Esophagus squamous epithelium (tissue), 5 donors: ENCODE results near the gene SMYD3. TPM values are rescaled to one million over a fixed set of nuclear protein-coding genes. Genes with fewer than 3 reads are reported as not detected.

Experiments
- DNase-seq: peaks from one replicate; lab custom pipeline; 2025; lab: John Stamatoyannopoulos, UW
- H3K27ac ChIP-seq, 4 donors: fragments of 200-600 bp; sonication (generic); one replicate each; pipeline ENCODE4 v1.5.1; 2016 to 2019; ENCODE audit warnings: mild to moderate bottlenecking in 1 of 4
- H3K27me3 ChIP-seq, 4 donors: fragments of 200-600 bp; sonication (generic); 1 replicate in 3 of 4; 2 replicates in 1 of 4; pipeline versions ENCODE4 v1.5.1 to v1.6.0; 2017 to 2021; ENCODE audit warnings: antibody characterized with exemption in 1 of 4
- H3K36me3 ChIP-seq, 3 donors: fragments of 200-600 bp; sonication (generic); one replicate each; pipeline ENCODE4 v1.5.1; 2016 to 2019
- H3K4me1 ChIP-seq, 3 donors: fragments of 200-600 bp; sonication (generic); one replicate each; pipeline ENCODE4 v1.5.1; 2017 to 2019
- H3K4me3 ChIP-seq, 4 donors: fragments of 200-600 bp; sonication (generic); 1 replicate in 3 of 4; 2 replicates in 1 of 4; pipeline ENCODE4 v1.5.1; 2016 to 2019; ENCODE audit warnings: mild to moderate bottlenecking in 2 of 4, moderate library complexity in 1 of 4
- H3K9me3 ChIP-seq, 3 donors: fragments of 200-600 bp; sonication (generic); one replicate each; pipeline ENCODE4 v1.5.1; 2016 to 2019
- CTCF ChIP-seq, 6 experiments: fragments of 450-650 bp in 4 of 6; fragments of 200-600 bp in 2 of 6; sonication (generic) in 2 of 6; IDR thresholded peaks; one replicate each; pipeline ENCODE4 v1.5.1; 2016 to 2019; ENCODE audit warnings: antibody characterized with exemption in 6 of 6, mild to moderate bottlenecking in 4 of 6, moderate library complexity in 4 of 6
- POLR2A ChIP-seq, 4 donors: fragments of 450-650 bp; IDR thresholded peaks; one replicate each; pipeline ENCODE4 v1.6.1; 2017; ENCODE audit warnings: antibody characterized with exemption in 4 of 4, mild to moderate bottlenecking in 4 of 4, moderate library complexity in 3 of 4
- WGBS, 2 donors: methylation state at CpG; one replicate each; pipeline ENCODE4 v1.1.5; 2018; 5-methylcytosine and 5-hydroxymethylcytosine counted together
- intact Hi-C: fragments of 100-400 bp; cut with DNase I; formaldehyde crosslinking; loops from one replicate; pipeline ENCODE4 v1.15.0; 2022
- total RNA-seq, 4 donors: library from RNA; depleted of rRNA; stranded (reverse); fragments of >200 nt; gene quantifications; one replicate each; pipeline ENCODE4 v1.1.0, GENCODE V29; 2016
- donor health status: DM: yes; HTN: yes; CAD: no.

The SMYD3 gene
- total RNA-seq, 4 donors from 2014 or later, result 8.4 to 15.8 (median 11.5) TPM

- TF ChIP-seq POLR2A (IDR thresholded peaks at IDR 0.05), result no peak
- TF ChIP-seq CTCF (IDR thresholded peaks at IDR 0.05), result no peak
- Histone ChIP-seq H3K36me3 (no peaks in the 10 kb centered on the region), H3K27ac (no peak overlapping the region), H3K27me3 (no peaks in the 10 kb centered on the region), H3K4me1 (peaks cover 0 to 11% (median 0%) of the 10 kb centered on the region in 3 donors), H3K9me3 (no peaks in the 10 kb centered on the region), H3K4me3 (no peak overlapping the region)
- intact Hi-C loops, result no loop called here
- DNase-seq, result no peak
- WGBS, 2 donors, result 93 to 94% methylated on average over 1 of the region's 1 CpG
Observed at GRCh38 chr1:246036175-246036574, 470.9 kb downstream of the SMYD3 start.

GRCh38 chr1:246035060-246035541, 472.0 kb downstream of the SMYD3 start:
- no peak for DNase-seq
- H3K4me1 ChIP-seq, result peaks cover 0 to 11% (median 0%) of the 10 kb centered on the region in 3 donors
- intact Hi-C loops, result no loop called here
- H3K4me3 ChIP-seq, result no peak overlapping the region
- H3K9me3 ChIP-seq, result no peaks in the 10 kb centered on the region
- no peak overlapping the region for H3K27ac ChIP-seq
- no peaks in the 10 kb centered on the region for H3K27me3 ChIP-seq
- 53 to 73% methylated on average over 11 of the region's 11 CpGs for WGBS, 2 donors
- TF ChIP-seq POLR2A (IDR thresholded peaks at IDR 0.05), result no peak
- no peaks in the 10 kb centered on the region for H3K36me3 ChIP-seq

- Histone ChIP-seq H3K4me3 (no peak overlapping the region), H3K36me3 (no peaks in the 10 kb centered on the region), H3K4me1 (peaks cover 0 to 11% (median 0%) of the 10 kb centered on the region in 3 donors), H3K27me3 (no peaks in the 10 kb centered on the region), H3K27ac (no peak overlapping the region), H3K9me3 (no peaks in the 10 kb centered on the region)
- 84 to 90% methylated on average over 12 of the region's 12 CpGs for WGBS, 2 donors
- TF ChIP-seq CTCF (IDR thresholded peaks at IDR 0.05) (no peak), POLR2A (IDR thresholded peaks at IDR 0.05) (no peak)
- DNase-seq, result no peak
- intact Hi-C loops, result no loop called here
Observed at GRCh38 chr1:246034630-246035029, 472.4 kb downstream of the SMYD3 start.

GRCh38 chr1:246032984-246033383, 474.1 kb downstream of the SMYD3 start:
- H3K4me1 ChIP-seq, result peaks cover 0 to 11% (median 0%) of the 10 kb centered on the region in 3 donors
- intact Hi-C loops, result no loop called here
- DNase-seq, result no peak
- no peaks in the 10 kb centered on the region for H3K36me3 ChIP-seq
- no peaks in the 10 kb centered on the region for H3K9me3 ChIP-seq
- H3K27me3 ChIP-seq, result no peaks in the 10 kb centered on the region
- 77 to 91% methylated on average over 1 of the region's 1 CpG for WGBS, 2 donors
- H3K4me3 ChIP-seq, result no peak overlapping the region
- no peak overlapping the region for H3K27ac ChIP-seq
- no peak for TF ChIP-seq CTCF (IDR thresholded peaks at IDR 0.05)
- no peak for TF ChIP-seq POLR2A (IDR thresholded peaks at IDR 0.05)

GRCh38 chr1:246032031-246032551, 475.0 kb downstream of the SMYD3 start:
- no peaks in the 10 kb centered on the region for H3K36me3 ChIP-seq
- whole genome bisulfite sequencing, 2 donors, result 68 to 69% methylated on average over 3 of the region's 3 CpGs
- no peaks in the 10 kb centered on the region for H3K27me3 ChIP-seq
- H3K9me3 ChIP-seq, result no peaks in the 10 kb centered on the region
- intact Hi-C loops, result no loop called here
- H3K27ac ChIP-seq, result no peak overlapping the region
- TF ChIP-seq CTCF (IDR thresholded peaks at IDR 0.05), result no peak
- no peak for TF ChIP-seq POLR2A (IDR thresholded peaks at IDR 0.05)
- peaks cover 0 to 11% (median 0%) of the 10 kb centered on the region in 3 donors for H3K4me1 ChIP-seq
- H3K4me3 ChIP-seq, result no peak overlapping the region
- DNase-seq, result no peak
